Measurements from ENCODE around the gene LY6G6D.
"Not testable (repeated sequence)": the region's sequence is repeated elsewhere in the genome, so short reads cannot be mapped to it uniquely, and the experiment has no call there.

Gene LY6G6D

GRCh38 chr6:31692353-31692752 lies 22.8 kb upstream of the LY6G6D start:
- DNase-seq (ENCODE audit: low read depth): no peak

- no peak for DNase-seq (ENCODE audit: low read depth)
Measured at GRCh38 chr6:31692886-31693285, 22.3 kb upstream of the LY6G6D start.

- DNase-seq (ENCODE audit: low read depth): no peak
Measured at GRCh38 chr6:31693535-31693934, 21.6 kb upstream of the LY6G6D start.

- no peak for DNase-seq (ENCODE audit: low read depth)
Measured at GRCh38 chr6:31697555-31697954, 17.6 kb upstream of the LY6G6D start.

GRCh38 chr6:31700740-31701401 lies 14.3 kb upstream of the LY6G6D start:
- no peak for DNase-seq (ENCODE audit: low read depth)

GRCh38 chr6:31701666-31702404 lies 13.3 kb upstream of the LY6G6D start:
- DNase-seq (ENCODE audit: low read depth): no peak

GRCh38 chr6:31702405-31702818 lies 12.7 kb upstream of the LY6G6D start:
- DNase-seq (ENCODE audit: low read depth): no peak

- DNase-seq (ENCODE audit: low read depth): peak; percentile 93
Measured at GRCh38 chr6:31702819-31703716, 12.1 kb upstream of the LY6G6D start, which contains the start of gene ABHD16A. TSS of gene ABHD16A (minus strand) at chr6:31703324. CDS start at chr6:31703281, 43 bp downstream.

GRCh38 chr6:31705931-31706330 lies 9.2 kb upstream of the LY6G6D start:
- DNase-seq (ENCODE audit: low read depth): no peak

- DNase-seq (ENCODE audit: low read depth): no peak
Measured at GRCh38 chr6:31706599-31706998, 8.5 kb upstream of the LY6G6D start, which contains the start of gene LY6G6F. TSS of gene LY6G6F (plus strand) at chr6:31706866. CDS start at chr6:31706907, 41 bp downstream.

GRCh38 chr6:31707701-31708100 lies 7.4 kb upstream of the LY6G6D start:
- no peak for DNase-seq (ENCODE audit: low read depth)

- DNase-seq (ENCODE audit: low read depth): no peak
Measured at GRCh38 chr6:31708224-31708623, 6.9 kb upstream of the LY6G6D start.

- not testable (repeated sequence) for DNase-seq (ENCODE audit: low read depth)
Measured at GRCh38 chr6:31709157-31709556, 6.0 kb upstream of the LY6G6D start.

- no peak for DNase-seq (ENCODE audit: low read depth)
Measured at GRCh38 chr6:31710523-31711219, 4.5 kb upstream of the LY6G6D start.

GRCh38 chr6:31711233-31711632 lies 3.9 kb upstream of the LY6G6D start:
- no peak for DNase-seq (ENCODE audit: low read depth)

GRCh38 chr6:31712296-31712695 lies 2.9 kb upstream of the LY6G6D start:
- no peak for DNase-seq (ENCODE audit: low read depth)

GRCh38 chr6:31713465-31713864 lies 1.7 kb upstream of the LY6G6D start:
- no peak for DNase-seq (ENCODE audit: low read depth)

GRCh38 chr6:31713991-31714684 lies 1.0 kb upstream of the LY6G6D start:
- DNase-seq (ENCODE audit: low read depth): no peak

GRCh38 chr6:31717499-31718222 lies 2.5 kb downstream of the LY6G6D start:
- no peak for DNase-seq (ENCODE audit: low read depth)

- DNase-seq (ENCODE audit: low read depth): no peak
Measured at GRCh38 chr6:31718265-31718664, 3.1 kb downstream of the LY6G6D start.
